A673 (cell line): Measurements from ENCODE around the gene PARP3. TPM values are rescaled to one million over a fixed set of nuclear protein-coding genes. Genes with fewer than 3 reads are reported as not detected.

Experiments used
- BruUV-seq: library from RNA; stranded (reverse); fragments of 400-500 nt; replicated peaks from 2 replicates; lab custom pipeline; 2021; lab: Mats Ljungman, UMichigan
- CTCF ChIA-PET: fragments of 300-600 bp; sonication (Branson Sonifier 250); formaldehyde crosslinking; loops from one replicate; lab custom pipeline; 2022; ENCODE audit warnings: antibody characterized with exemption; lab: Charles Lee
- POLR2A ChIA-PET: fragments of 300-600 bp; sonication (Branson Sonifier 250); formaldehyde crosslinking; loops from one replicate; lab custom pipeline; 2022; ENCODE audit warnings: antibody characterized with exemption; ENCODE audit not compliant: low non-redundant PET; lab: Charles Lee
- DNase-seq: peaks from one replicate; pipeline ENCODE4 v3.0.0-alpha.2; 2015; ENCODE audit warnings: low spot score
- H3K27ac ChIP-seq: fragments of 200-600 bp; sonication (generic); 2 replicates; pipeline ENCODE4 v1.5.1; 2016; ENCODE audit warnings: mixed run types, low read depth, mild to moderate bottlenecking, mixed read lengths, antibody characterized with exemption, low read length; ENCODE audit not compliant: poor library complexity, severe bottlenecking
- H3K27me3 ChIP-seq: fragments of 200-600 bp; sonication (generic); replicated peaks from 2 replicates; pipeline ENCODE4 v1.6.1; 2017; ENCODE audit warnings: mixed run types, low read depth, mild to moderate bottlenecking, mixed read lengths, antibody characterized with exemption, low read length; ENCODE audit not compliant: insufficient read depth, poor library complexity
- H3K36me3 ChIP-seq: fragments of 200-600 bp; sonication (generic); 2 replicates; pipeline ENCODE4 v1.6.1; 2016; ENCODE audit warnings: mixed run types, mild to moderate bottlenecking, mixed read lengths, antibody characterized with exemption, low read length; ENCODE audit not compliant: insufficient read depth, poor library complexity, severe bottlenecking
- H3K4me1 ChIP-seq: fragments of 200-600 bp; sonication (generic); 2 replicates; pipeline ENCODE4 v1.6.1; 2017; ENCODE audit warnings: mixed run types, mild to moderate bottlenecking, mixed read lengths, antibody characterized with exemption, low read length; ENCODE audit not compliant: insufficient read depth, poor library complexity, severe bottlenecking
- H3K4me3 ChIP-seq: fragments of 200-600 bp; sonication (generic); 2 replicates; pipeline ENCODE4 v1.5.1; 2016; ENCODE audit warnings: low read depth, mixed run types, mild to moderate bottlenecking, mixed read lengths, low read length; ENCODE audit not compliant: poor library complexity, severe bottlenecking
- H3K9me3 ChIP-seq: fragments of 200-600 bp; sonication (generic); 2 replicates; pipeline ENCODE4 v1.6.1; 2016; ENCODE audit warnings: mixed run types, low read depth, mild to moderate bottlenecking, mixed read lengths, antibody characterized with exemption, low read length; ENCODE audit not compliant: poor library complexity, severe bottlenecking
- EZH2 ChIP-seq: fragments of 200-600 bp; sonication (generic); IDR thresholded peaks from 2 replicates; pipeline ENCODE4 v1.6.1; 2017; ENCODE audit warnings: borderline replicate concordance, low read depth, mild to moderate bottlenecking, mixed read lengths, antibody characterized with exemption, low read length; ENCODE audit not compliant: poor library complexity, severe bottlenecking
- intact Hi-C: fragments of 100-400 bp; cut with micrococcal nuclease; formaldehyde crosslinking; loops from one replicate; pipeline ENCODE4 v1.10.0; 2022; ENCODE audit not compliant: unreplicated experiment
- total RNA-seq: library from RNA; stranded (reverse); gene quantifications from 2 replicates; pipeline ENCODE4 v1.2.3, GENCODE V29; 2021
- TF ChIP-seq, protein P1 (sequence below): fragments of 300-800, 200-600 bp; sonication (generic); conservative IDR thresholded peaks from 2 replicates; pipeline ENCODE4 v1.5.1; 2017; ENCODE audit warnings: low read depth, mild to moderate bottlenecking, antibody characterized with exemption, low read length, moderate library complexity, mixed read lengths

The PARP3 gene
- total RNA-seq, 1 experiment from 2014 or later = 3.4 TPM

GRCh38 chr3:51985063-51985462 is 42.9 kb downstream of the PARP3 start:
- no peak overlapping the region for H3K27ac ChIP-seq
- H3K27me3 ChIP-seq = no peaks in the 10 kb centered on the region
- TF ChIP-seq, protein P1, sequence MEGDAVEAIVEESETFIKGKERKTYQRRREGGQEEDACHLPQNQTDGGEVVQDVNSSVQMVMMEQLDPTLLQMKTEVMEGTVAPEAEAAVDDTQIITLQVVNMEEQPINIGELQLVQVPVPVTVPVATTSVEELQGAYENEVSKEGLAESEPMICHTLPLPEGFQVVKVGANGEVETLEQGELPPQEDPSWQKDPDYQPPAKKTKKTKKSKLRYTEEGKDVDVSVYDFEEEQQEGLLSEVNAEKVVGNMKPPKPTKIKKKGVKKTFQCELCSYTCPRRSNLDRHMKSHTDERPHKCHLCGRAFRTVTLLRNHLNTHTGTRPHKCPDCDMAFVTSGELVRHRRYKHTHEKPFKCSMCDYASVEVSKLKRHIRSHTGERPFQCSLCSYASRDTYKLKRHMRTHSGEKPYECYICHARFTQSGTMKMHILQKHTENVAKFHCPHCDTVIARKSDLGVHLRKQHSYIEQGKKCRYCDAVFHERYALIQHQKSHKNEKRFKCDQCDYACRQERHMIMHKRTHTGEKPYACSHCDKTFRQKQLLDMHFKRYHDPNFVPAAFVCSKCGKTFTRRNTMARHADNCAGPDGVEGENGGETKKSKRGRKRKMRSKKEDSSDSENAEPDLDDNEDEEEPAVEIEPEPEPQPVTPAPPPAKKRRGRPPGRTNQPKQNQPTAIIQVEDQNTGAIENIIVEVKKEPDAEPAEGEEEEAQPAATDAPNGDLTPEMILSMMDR = no peak
- TF ChIP-seq EZH2 = no peak
- H3K4me3 ChIP-seq = no peak overlapping the region
- ChIA-PET POLR2A (no interaction called here), CTCF (interaction anchor here (0.5 kb wide), 1 partner anchor 13 kb away, joined by 4 read pairs; no protein-coding TSS in a partner anchor)
- intact Hi-C loops = no loop called here
- no peak for DNase-seq
- no peaks in the 10 kb centered on the region for H3K36me3 ChIP-seq
- BruUV-seq = no TSS peak
- H3K9me3 ChIP-seq = no peaks in the 10 kb centered on the region
- peaks cover 6% of the 10 kb centered on the region for H3K4me1 ChIP-seq

GRCh38 chr3:51986010-51986947 is 44.1 kb downstream of the PARP3 start:
- DNase-seq = no peak
- intact Hi-C loops = no loop called here
- no peak overlapping the region for H3K4me3 ChIP-seq
- no TSS peak for BruUV-seq
- no peaks in the 10 kb centered on the region for H3K9me3 ChIP-seq
- peaks cover 6% of the 10 kb centered on the region for H3K4me1 ChIP-seq
- H3K27me3 ChIP-seq = no peaks in the 10 kb centered on the region
- TF ChIP-seq, protein P1 = no peak
- no peak overlapping the region for H3K27ac ChIP-seq
- POLR2A ChIA-PET = no interaction called here
- no peaks in the 10 kb centered on the region for H3K36me3 ChIP-seq
- CTCF ChIA-PET = no interaction called here

GRCh38 chr3:51987568-51987967 is 45.4 kb downstream of the PARP3 start:
- no TSS peak for BruUV-seq
- POLR2A ChIA-PET = interaction anchor here (0.5 kb wide), 1 partner anchor 170 kb away, joined by 3 read pairs; no protein-coding TSS in a partner anchor

More at GRCh38 chr3:51987568-51987967, 45.4 kb downstream of the PARP3 start:
- H3K9me3 ChIP-seq = no peaks in the 10 kb centered on the region
- no peak overlapping the region for H3K27ac ChIP-seq
- intact Hi-C loops = no loop called here
- H3K4me1 ChIP-seq = peaks cover 6% of the 10 kb centered on the region
- CTCF ChIA-PET = no interaction called here
- peaks cover 9% of the 10 kb centered on the region for H3K36me3 ChIP-seq
- H3K27me3 ChIP-seq = no peaks in the 10 kb centered on the region
- TF ChIP-seq, protein P1 = no peak
- no peak for DNase-seq
- H3K4me3 ChIP-seq = no peak overlapping the region
